CD4-positive, CD25-positive, alpha-beta regulatory T cell (primary cell): ENCODE data around the gene F11. TPM values are rescaled to one million over a fixed set of nuclear protein-coding genes. Genes with fewer than 3 reads are reported as not detected.
"Not testable (repeated sequence)": the region's sequence is repeated elsewhere in the genome, so short reads cannot be mapped to it uniquely, and the experiment has no call there.

Experiments
- ATAC-seq, 2 donors: fragments of 150-1000 bp; cut with Tn5 transposase; one replicate each; pipeline ENCODE4 v1.10.0; 2021; ENCODE audit warnings: low read depth in 2 of 2, moderate number of reproducible peaks in 2 of 2, moderate library complexity in 1 of 2
- DNase-seq, 3 donors: peaks; one replicate each; pipeline versions ENCODE4 v3.0.0 to v3.0.0-alpha.2; 2012 to 2022; ENCODE audit warnings: mixed read lengths in 1 of 3
- H3K27ac ChIP-seq: one replicate; pipeline ENCODE4 v1.7.0; 2013; ENCODE audit warnings: mild to moderate bottlenecking, low read length; ENCODE audit not compliant: insufficient read depth, poor library complexity, severe bottlenecking
- H3K27me3 ChIP-seq: one replicate; pipeline ENCODE4 v1.7.0; 2013; ENCODE audit warnings: low read length; ENCODE audit not compliant: control insufficient read depth, insufficient read depth
- H3K36me3 ChIP-seq: one replicate; pipeline ENCODE4 v1.7.0; 2013; ENCODE audit warnings: mild to moderate bottlenecking, low read length, moderate library complexity; ENCODE audit not compliant: control insufficient read depth, insufficient read depth
- H3K4me1 ChIP-seq: 2 replicates; pipeline ENCODE4 v1.7.0; 2013; ENCODE audit warnings: mild to moderate bottlenecking, low read length; ENCODE audit not compliant: insufficient read depth, control insufficient read depth, poor library complexity, severe bottlenecking
- H3K4me3 ChIP-seq: one replicate; pipeline ENCODE4 v1.7.0; 2013; ENCODE audit warnings: low read depth, mild to moderate bottlenecking, low read length, moderate library complexity
- H3K9me3 ChIP-seq, 2 experiments: 1 replicate in 1 of 2; 2 replicates in 1 of 2; pipeline ENCODE4 v1.7.0; 2013; ENCODE audit warnings: low read length in 2 of 2, mild to moderate bottlenecking in 1 of 2, moderate library complexity in 1 of 2; ENCODE audit not compliant: control insufficient read depth in 2 of 2
- H3K27ac Mint-ChIP-seq, 3 donors: one replicate each; pipeline ENCODE4 v1.8.0; 2020 to 2022; ENCODE audit warnings: mild to moderate bottlenecking in 3 of 3, mixed read lengths in 3 of 3, moderate library complexity in 2 of 3
- H3K27me3 Mint-ChIP-seq: one replicate; pipeline ENCODE4 v1.8.0; 2022; ENCODE audit warnings: mild to moderate bottlenecking, mixed read lengths
- H3K36me3 Mint-ChIP-seq: one replicate; pipeline ENCODE4 v1.8.0; 2020; ENCODE audit warnings: mixed read lengths
- H3K4me1 Mint-ChIP-seq, 4 donors: one replicate each; pipeline ENCODE4 v1.8.0; 2020 to 2022; ENCODE audit warnings: mixed read lengths in 4 of 4, mild to moderate bottlenecking in 1 of 4
- H3K4me3 Mint-ChIP-seq, 4 donors: one replicate each; pipeline ENCODE4 v1.8.0; 2020 to 2022; ENCODE audit warnings: mild to moderate bottlenecking in 4 of 4, mixed read lengths in 4 of 4, moderate library complexity in 3 of 4
- H3K9me3 Mint-ChIP-seq, 7 donors: one replicate each; pipeline ENCODE4 v1.8.0; 2020 to 2022; ENCODE audit warnings: mixed read lengths in 7 of 7, mild to moderate bottlenecking in 3 of 7, moderate library complexity in 2 of 7
- polyA plus RNA-seq, 4 donors: library from polyadenylated mRNA; unstranded; fragments of 300-500 nt; fragmentation: Illumina TruSeq; gene quantifications; one replicate each; pipeline ENCODE4 v1.2.3, GENCODE V29; 2021
- total RNA-seq: library from RNA; stranded (reverse); gene quantifications from one replicate; pipeline ENCODE4 v1.2.3, GENCODE V29; 2022

The F11 gene
- total and polyA plus RNA-seq, 5 donors from 2014 or later: not detected

- Mint-ChIP-seq H3K4me3 (no peak overlapping the region), H3K9me3 (no peaks in the 10 kb centered on the region), H3K4me1 (no peaks in the 10 kb centered on the region), H3K36me3 (no peaks in the 10 kb centered on the region), H3K27me3 (peaks cover 7% of the 10 kb centered on the region), H3K27ac (no peak overlapping the region)
- Histone ChIP-seq H3K9me3 (no peaks in the 10 kb centered on the region), H3K4me1 (no peaks in the 10 kb centered on the region), H3K4me3 (no peak overlapping the region), H3K27me3 (no peaks in the 10 kb centered on the region), H3K36me3 (no peaks in the 10 kb centered on the region), H3K27ac (no peak overlapping the region)
- ATAC-seq (no peak), DNase-seq (no peak)
Observed at GRCh38 chr4:186307916-186308315, 41.9 kb downstream of the F11 start.

GRCh38 chr4:186318481-186318880 is 52.5 kb downstream of the F11 start:
- Histone ChIP-seq H3K4me3 (no peak overlapping the region), H3K4me1 (no peaks in the 10 kb centered on the region), H3K9me3 (no peaks in the 10 kb centered on the region), H3K36me3 (no peaks in the 10 kb centered on the region), H3K27ac (no peak overlapping the region), H3K27me3 (no peaks in the 10 kb centered on the region)
- Mint-ChIP-seq H3K27me3 (no peaks in the 10 kb centered on the region), H3K27ac (no peak overlapping the region), H3K4me1 (no peaks in the 10 kb centered on the region), H3K9me3 (no peaks in the 10 kb centered on the region), H3K36me3 (no peaks in the 10 kb centered on the region), H3K4me3 (no peak overlapping the region)
- ATAC-seq (no peak), DNase-seq (no peak)

GRCh38 chr4:186324660-186325059 is 58.7 kb downstream of the F11 start:
- ATAC-seq, H3K4me1 ChIP-seq, H3K27ac Mint-ChIP-seq, H3K4me1 Mint-ChIP-seq, H3K36me3 ChIP-seq, H3K9me3 ChIP-seq, H3K4me3 ChIP-seq, DNase-seq, H3K27me3 ChIP-seq, H3K27me3 Mint-ChIP-seq, H3K9me3 Mint-ChIP-seq, H3K36me3 Mint-ChIP-seq, H3K4me3 Mint-ChIP-seq, H3K27ac ChIP-seq: not testable (repeated sequence)

- no peaks in the 10 kb centered on the region for H3K36me3 ChIP-seq
Observed at GRCh38 chr4:186326391-186326790, 60.4 kb downstream of the F11 start.

GRCh38 chr4:186329372-186329771 is 63.4 kb downstream of the F11 start:
- no peaks in the 10 kb centered on the region for H3K4me1 ChIP-seq
- no peaks in the 10 kb centered on the region for H3K36me3 Mint-ChIP-seq
- peaks cover 0 to 25% (median 8%) of the 10 kb centered on the region in 7 donors for H3K9me3 Mint-ChIP-seq
- peaks cover 6 to 9% of the 10 kb centered on the region in 2 experiments for H3K9me3 ChIP-seq
- no peaks in the 10 kb centered on the region for H3K36me3 ChIP-seq
- H3K4me1 Mint-ChIP-seq: no peaks in the 10 kb centered on the region
- H3K4me3 Mint-ChIP-seq: no peak overlapping the region
- no peak for DNase-seq
- no peaks in the 10 kb centered on the region for H3K27me3 ChIP-seq
- no peak overlapping the region for H3K4me3 ChIP-seq
- no peak overlapping the region for H3K27ac ChIP-seq
- H3K27me3 Mint-ChIP-seq: no peaks in the 10 kb centered on the region
- no peak for ATAC-seq
- no peak overlapping the region for H3K27ac Mint-ChIP-seq

More at GRCh38 chr4:186326391-186326790, 60.4 kb downstream of the F11 start:
- H3K27ac Mint-ChIP-seq: no peak overlapping the region
- no peak overlapping the region for H3K4me3 Mint-ChIP-seq
- Histone ChIP-seq H3K4me1 (no peaks in the 10 kb centered on the region), H3K27me3 (no peaks in the 10 kb centered on the region), H3K4me3 (no peak overlapping the region), H3K27ac (no peak overlapping the region), H3K9me3 (no peaks in the 10 kb centered on the region)
- ATAC-seq (no peak), DNase-seq (no peak)
- peaks cover 0 to 8% (median under 1%) of the 10 kb centered on the region in 7 donors for H3K9me3 Mint-ChIP-seq
- H3K4me1 Mint-ChIP-seq: no peaks in the 10 kb centered on the region
- no peaks in the 10 kb centered on the region for H3K36me3 Mint-ChIP-seq
- H3K27me3 Mint-ChIP-seq: no peaks in the 10 kb centered on the region

- H3K27ac Mint-ChIP-seq: no peak overlapping the region
- no peaks in the 10 kb centered on the region for H3K27me3 ChIP-seq
- H3K9me3 ChIP-seq: peaks cover 6 to 9% of the 10 kb centered on the region in 2 experiments
- H3K27ac ChIP-seq: no peak overlapping the region
- ATAC-seq: no peak
- H3K36me3 ChIP-seq: no peaks in the 10 kb centered on the region
- H3K4me3 ChIP-seq: no peak overlapping the region
- no peaks in the 10 kb centered on the region for H3K4me1 ChIP-seq
- H3K4me1 Mint-ChIP-seq: no peaks in the 10 kb centered on the region
- peaks cover 0 to 31% (median 8%) of the 10 kb centered on the region in 7 donors for H3K9me3 Mint-ChIP-seq
- no peak overlapping the region for H3K4me3 Mint-ChIP-seq
- no peaks in the 10 kb centered on the region for H3K36me3 Mint-ChIP-seq
- DNase-seq: no peak
- H3K27me3 Mint-ChIP-seq: no peaks in the 10 kb centered on the region
Observed at GRCh38 chr4:186330368-186330767, 64.4 kb downstream of the F11 start.

GRCh38 chr4:186335793-186336192 is 69.8 kb downstream of the F11 start:
- H3K36me3 ChIP-seq: no peaks in the 10 kb centered on the region
- Mint-ChIP-seq H3K9me3 (peaks cover 0 to 31% (median 7%) of the 10 kb centered on the region in 7 donors), H3K27me3 (peaks cover 4% of the 10 kb centered on the region), H3K36me3 (no peaks in the 10 kb centered on the region), H3K27ac (no peak overlapping the region), H3K4me3 (no peak overlapping the region), H3K4me1 (no peaks in the 10 kb centered on the region)
- no peak overlapping the region for H3K4me3 ChIP-seq
- DNase-seq: no peak
- no peaks in the 10 kb centered on the region for H3K4me1 ChIP-seq
- H3K9me3 ChIP-seq: peaks cover 6 to 9% of the 10 kb centered on the region in 2 experiments
- no peak overlapping the region for H3K27ac ChIP-seq
- H3K27me3 ChIP-seq: no peaks in the 10 kb centered on the region
- no peak for ATAC-seq
